ENCODE results near the gene ERICH6B. TPM values are rescaled to one million over a fixed set of nuclear protein-coding genes. Genes with fewer than 3 reads are reported as not detected.

ERICH6B gene
- total RNA-seq, 4 donors from 2014 or later: not detected

DNA sequence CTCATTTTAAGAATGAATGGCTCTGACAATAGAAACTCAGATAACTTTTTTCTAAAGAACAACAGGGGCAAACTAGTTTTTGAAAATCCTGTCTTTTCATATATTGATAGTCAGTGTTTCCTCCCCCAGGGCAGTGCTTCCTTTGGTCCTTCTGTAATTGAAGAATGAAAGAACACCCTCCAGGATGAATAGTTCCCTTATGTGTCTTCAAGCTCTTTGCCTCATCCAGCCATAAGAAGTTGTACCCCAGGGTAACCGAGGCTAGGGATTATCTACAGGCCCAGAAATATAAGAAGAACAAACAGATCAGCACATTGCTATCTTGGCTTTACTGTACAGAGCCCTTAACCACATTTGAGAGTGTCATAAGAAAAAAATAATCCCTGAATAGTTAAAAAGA lies 12.1 kb upstream of the ERICH6B start:
- Histone ChIP-seq H3K27ac (no peak overlapping the region), H3K9me3 (no peaks in the 10 kb centered on the region), H3K27me3 (peaks cover 0 to 27% (median under 1%) of the 10 kb centered on the region in 4 donors), H3K4me3 (no peak overlapping the region), H3K36me3 (no peaks in the 10 kb centered on the region), H3K4me1 (no peaks in the 10 kb centered on the region)
- TF ChIP-seq POLR2A (IDR thresholded peaks at IDR 0.05): no peak
- TF ChIP-seq, protein P1, sequence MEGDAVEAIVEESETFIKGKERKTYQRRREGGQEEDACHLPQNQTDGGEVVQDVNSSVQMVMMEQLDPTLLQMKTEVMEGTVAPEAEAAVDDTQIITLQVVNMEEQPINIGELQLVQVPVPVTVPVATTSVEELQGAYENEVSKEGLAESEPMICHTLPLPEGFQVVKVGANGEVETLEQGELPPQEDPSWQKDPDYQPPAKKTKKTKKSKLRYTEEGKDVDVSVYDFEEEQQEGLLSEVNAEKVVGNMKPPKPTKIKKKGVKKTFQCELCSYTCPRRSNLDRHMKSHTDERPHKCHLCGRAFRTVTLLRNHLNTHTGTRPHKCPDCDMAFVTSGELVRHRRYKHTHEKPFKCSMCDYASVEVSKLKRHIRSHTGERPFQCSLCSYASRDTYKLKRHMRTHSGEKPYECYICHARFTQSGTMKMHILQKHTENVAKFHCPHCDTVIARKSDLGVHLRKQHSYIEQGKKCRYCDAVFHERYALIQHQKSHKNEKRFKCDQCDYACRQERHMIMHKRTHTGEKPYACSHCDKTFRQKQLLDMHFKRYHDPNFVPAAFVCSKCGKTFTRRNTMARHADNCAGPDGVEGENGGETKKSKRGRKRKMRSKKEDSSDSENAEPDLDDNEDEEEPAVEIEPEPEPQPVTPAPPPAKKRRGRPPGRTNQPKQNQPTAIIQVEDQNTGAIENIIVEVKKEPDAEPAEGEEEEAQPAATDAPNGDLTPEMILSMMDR (IDR thresholded peaks at IDR 0.05): no peak
- 57 to 78% methylated on average over 1 of the region's 1 CpG for WGBS, 2 donors
- DNase-seq: no peak
- intact Hi-C loops (cut with DNase I): no loop called here

DNA sequence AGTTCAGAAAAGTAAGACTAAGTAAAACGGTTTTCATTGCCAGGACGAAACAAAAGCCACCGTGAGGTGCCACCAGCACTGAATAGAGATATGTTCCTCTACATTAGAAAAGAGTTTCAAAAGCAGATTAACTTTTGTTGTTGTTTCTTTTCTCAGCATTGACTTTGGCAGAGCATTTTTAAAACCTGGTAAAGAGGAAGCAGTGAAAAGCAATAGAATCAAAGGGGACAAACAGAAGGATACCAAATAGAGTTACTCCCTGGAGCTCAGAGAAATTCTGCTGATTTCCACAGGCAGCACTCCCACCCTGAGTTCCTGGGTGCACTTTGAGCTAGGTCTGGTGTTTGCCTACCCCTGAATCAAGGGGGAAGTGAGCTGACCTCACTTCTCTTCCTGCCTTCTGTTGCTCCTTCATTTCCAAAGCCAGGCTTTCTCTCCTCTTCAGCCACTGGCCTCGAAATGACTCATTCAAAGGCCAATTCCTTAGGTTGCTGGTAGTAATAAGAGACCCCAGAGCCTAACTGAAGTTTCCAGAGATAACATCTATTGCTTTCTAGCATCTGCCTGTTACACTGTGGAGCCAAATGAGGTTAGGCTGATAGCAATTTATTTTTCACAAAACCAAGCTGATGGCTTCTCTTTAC lies 11.3 kb upstream of the ERICH6B start:
- intact Hi-C loops (cut with DNase I): no loop called here
- TF ChIP-seq, protein P1 (IDR thresholded peaks at IDR 0.05): no peak
- TF ChIP-seq POLR2A (IDR thresholded peaks at IDR 0.05): no peak
- no peak for DNase-seq
- no peaks in the 10 kb centered on the region for H3K36me3 ChIP-seq
- WGBS, 2 donors: 35 to 57% methylated on average over 4 of the region's 4 CpGs
- peaks cover 0 to 35% (median 2%) of the 10 kb centered on the region in 4 donors for H3K27me3 ChIP-seq
- H3K4me3 ChIP-seq: no peak overlapping the region
- H3K27ac ChIP-seq: no peak overlapping the region
- no peaks in the 10 kb centered on the region for H3K9me3 ChIP-seq
- H3K4me1 ChIP-seq: no peaks in the 10 kb centered on the region

DNA sequence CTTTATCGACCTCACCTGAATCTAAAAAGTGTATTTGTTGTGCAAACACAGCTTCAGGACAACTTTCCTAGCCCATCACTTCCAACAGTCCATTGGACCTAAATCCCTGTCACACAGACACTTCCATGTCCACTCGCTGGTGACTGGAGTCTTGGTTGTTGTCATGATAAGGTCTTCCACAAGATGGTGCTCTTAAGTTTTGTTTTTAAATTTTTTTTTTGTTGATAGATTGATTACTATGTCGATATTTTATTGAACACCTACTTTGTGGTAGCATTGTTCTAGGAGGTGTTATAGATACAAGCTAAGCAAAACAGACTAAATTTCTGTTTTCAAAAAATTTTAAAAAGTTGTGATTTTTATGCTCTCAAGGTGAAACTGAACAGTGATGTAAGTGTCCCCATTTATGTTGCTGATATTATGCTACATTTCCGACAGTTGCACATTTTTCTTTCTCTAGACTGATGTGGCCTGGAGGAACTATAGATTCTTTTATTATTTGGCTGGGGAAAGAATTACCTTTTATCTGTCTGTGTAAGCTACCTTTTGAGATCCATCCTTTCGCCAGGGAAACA lies 8.1 kb upstream of the ERICH6B start:
- TF ChIP-seq POLR2A (IDR thresholded peaks at IDR 0.05): no peak
- TF ChIP-seq, protein P1 (IDR thresholded peaks at IDR 0.05): peak in 5 of 6 experiments; percentile 10 to 51 (median 32)
- Histone ChIP-seq H3K9me3 (no peaks in the 10 kb centered on the region), H3K4me3 (no peak overlapping the region), H3K27me3 (peaks cover 0 to 61% (median 2%) of the 10 kb centered on the region in 4 donors), H3K4me1 (no peaks in the 10 kb centered on the region), H3K27ac (no peak overlapping the region), H3K36me3 (no peaks in the 10 kb centered on the region)
- intact Hi-C loops (cut with DNase I): no loop called here
- DNase-seq: no peak
- 36 to 37% methylated on average over 5 of the region's 5 CpGs for WGBS, 2 donors

DNA sequence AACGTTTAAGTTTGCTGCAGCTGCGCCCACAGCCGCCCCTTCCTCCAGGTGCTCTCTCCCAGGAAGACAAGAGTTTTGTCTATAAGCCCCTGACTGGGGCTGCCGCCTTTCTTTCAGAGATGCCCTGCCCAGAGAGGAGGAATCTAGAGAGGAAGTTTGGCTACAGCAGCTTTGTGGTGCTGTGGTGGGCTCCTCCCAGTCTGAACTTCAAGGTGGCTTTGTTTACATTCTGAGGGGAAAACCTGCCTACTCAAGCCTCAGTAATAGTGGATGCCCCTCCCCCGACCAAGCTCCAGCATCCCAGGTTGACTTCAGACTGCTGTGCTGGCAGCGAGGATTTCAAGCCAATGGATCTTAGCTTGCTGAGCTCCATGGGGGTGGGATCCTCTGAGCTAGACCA lies 6.4 kb upstream of the ERICH6B start:
- peaks cover 0 to 73% (median 2%) of the 10 kb centered on the region in 4 donors for H3K27me3 ChIP-seq
- WGBS, 2 donors: 21 to 44% methylated on average over 2 of the region's 6 CpGs
- H3K27ac ChIP-seq: no peak overlapping the region
- TF ChIP-seq, protein P1 (IDR thresholded peaks at IDR 0.05): no peak
- TF ChIP-seq POLR2A (IDR thresholded peaks at IDR 0.05): no peak
- H3K36me3 ChIP-seq: no peaks in the 10 kb centered on the region
- intact Hi-C loops (cut with DNase I): no loop called here
- H3K4me1 ChIP-seq: no peaks in the 10 kb centered on the region
- no peak for DNase-seq
- no peaks in the 10 kb centered on the region for H3K9me3 ChIP-seq
- H3K4me3 ChIP-seq: no peak overlapping the region

DNA sequence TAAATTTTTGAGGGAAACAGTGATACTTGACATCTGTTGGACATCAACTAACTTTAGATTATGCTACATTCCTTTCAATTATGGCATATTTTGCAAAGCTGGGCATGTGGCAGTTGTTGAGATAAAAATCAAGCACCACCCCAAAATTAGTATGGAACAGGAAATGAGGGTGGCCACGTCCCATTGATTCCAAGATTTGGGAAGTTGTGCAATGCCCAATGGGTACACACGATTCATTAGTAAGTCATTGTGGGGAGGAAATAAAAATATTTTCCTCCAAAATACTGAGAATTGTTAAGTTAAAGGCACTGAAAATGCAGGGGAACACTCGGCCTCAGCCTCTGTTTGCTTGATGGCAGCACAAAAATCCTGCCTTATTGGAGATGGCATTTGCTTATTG lies 7.6 kb downstream of the ERICH6B start:
- Histone ChIP-seq H3K27ac (no peak overlapping the region), H3K4me1 (no peaks in the 10 kb centered on the region), H3K27me3 (peaks cover 0 to 49% (median 0%) of the 10 kb centered on the region in 4 donors), H3K9me3 (no peaks in the 10 kb centered on the region), H3K4me3 (no peak overlapping the region), H3K36me3 (no peaks in the 10 kb centered on the region)
- no peak for DNase-seq
- WGBS, 2 donors: 42 to 49% methylated on average over 3 of the region's 3 CpGs
- intact Hi-C loops (cut with DNase I): no loop called here
- TF ChIP-seq POLR2A (IDR thresholded peaks at IDR 0.05): no peak
- TF ChIP-seq, protein P1 (IDR thresholded peaks at IDR 0.05): no peak
